Chondrocyte (in vitro differentiated cells): ENCODE results near the gene RNF186. TPM values are rescaled to one million over a fixed set of nuclear protein-coding genes. Genes with fewer than 3 reads are reported as not detected.
"Not testable (repeated sequence)": the region's sequence is repeated elsewhere in the genome, so short reads cannot be mapped to it uniquely, and the experiment has no call there.

Source experiments
- DNase-seq: peaks from one replicate; pipeline ENCODE4 v3.0.0; 2021; ENCODE audit warnings: mixed read lengths, low spot score
- H3K27ac Mint-ChIP-seq: one replicate; pipeline ENCODE4 v1.8.0; 2021; ENCODE audit warnings: mild to moderate bottlenecking, moderate library complexity, mixed read lengths; ENCODE audit not compliant: unreplicated experiment
- H3K27me3 Mint-ChIP-seq: 2 replicates; pipeline ENCODE4 v1.8.0; 2021; ENCODE audit warnings: low read depth, mixed read lengths
- H3K36me3 Mint-ChIP-seq: 2 replicates; pipeline ENCODE4 v1.8.0; 2021; ENCODE audit warnings: low read depth, mixed read lengths
- H3K4me1 Mint-ChIP-seq: 2 replicates; pipeline ENCODE4 v1.8.0; 2021; ENCODE audit warnings: low read depth, mild to moderate bottlenecking, mixed read lengths
- H3K4me3 Mint-ChIP-seq: one replicate; pipeline ENCODE4 v1.8.0; 2021; ENCODE audit warnings: mild to moderate bottlenecking, moderate library complexity, mixed read lengths; ENCODE audit not compliant: unreplicated experiment
- H3K9me3 Mint-ChIP-seq: 2 replicates; pipeline ENCODE4 v1.8.0; 2021; ENCODE audit warnings: low read depth, mixed read lengths
- total RNA-seq: library from RNA; stranded (reverse); gene quantifications from 3 replicates; pipeline ENCODE4 v1.2.1, GENCODE V29; 2021
- TF ChIP-seq, protein P1 (sequence below): fragments of 200-600 bp; sonication (generic); IDR thresholded peaks from 2 replicates; pipeline ENCODE4 v1.5.0; 2021; ENCODE audit warnings: antibody characterized with exemption, mild to moderate bottlenecking, moderate library complexity

Gene RNF186
- total RNA-seq, 1 donor from 2014 or later: not detected

DNA sequence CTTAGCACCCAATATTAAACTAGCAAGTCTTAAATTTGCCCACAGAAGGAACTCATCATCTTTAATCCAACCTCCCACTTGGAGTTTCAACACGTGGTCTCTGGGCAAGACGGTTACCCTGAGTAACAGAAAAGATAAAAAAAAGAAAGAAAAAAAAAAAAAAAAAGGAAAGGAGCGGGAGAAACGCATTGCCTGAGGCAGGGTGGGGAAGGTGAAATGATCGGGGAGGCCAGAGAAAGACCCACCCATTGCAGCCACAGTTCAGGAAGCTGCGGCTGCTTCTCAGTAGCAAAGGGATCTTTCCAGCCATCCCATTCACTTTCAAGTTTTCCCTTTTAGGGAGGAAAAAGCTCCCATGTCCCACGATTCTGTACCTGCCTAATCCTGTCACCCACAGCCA, 35.1 kb upstream of the RNF186 start:
- Mint-ChIP-seq H3K9me3 (no peaks in the 10 kb centered on the region), H3K27ac (no peak overlapping the region), H3K27me3 (peaks cover 2% of the 10 kb centered on the region), H3K36me3 (no peaks in the 10 kb centered on the region), H3K4me3 (no peak overlapping the region), H3K4me1 (no peaks in the 10 kb centered on the region)
- no peak for DNase-seq
- TF ChIP-seq, protein P1, sequence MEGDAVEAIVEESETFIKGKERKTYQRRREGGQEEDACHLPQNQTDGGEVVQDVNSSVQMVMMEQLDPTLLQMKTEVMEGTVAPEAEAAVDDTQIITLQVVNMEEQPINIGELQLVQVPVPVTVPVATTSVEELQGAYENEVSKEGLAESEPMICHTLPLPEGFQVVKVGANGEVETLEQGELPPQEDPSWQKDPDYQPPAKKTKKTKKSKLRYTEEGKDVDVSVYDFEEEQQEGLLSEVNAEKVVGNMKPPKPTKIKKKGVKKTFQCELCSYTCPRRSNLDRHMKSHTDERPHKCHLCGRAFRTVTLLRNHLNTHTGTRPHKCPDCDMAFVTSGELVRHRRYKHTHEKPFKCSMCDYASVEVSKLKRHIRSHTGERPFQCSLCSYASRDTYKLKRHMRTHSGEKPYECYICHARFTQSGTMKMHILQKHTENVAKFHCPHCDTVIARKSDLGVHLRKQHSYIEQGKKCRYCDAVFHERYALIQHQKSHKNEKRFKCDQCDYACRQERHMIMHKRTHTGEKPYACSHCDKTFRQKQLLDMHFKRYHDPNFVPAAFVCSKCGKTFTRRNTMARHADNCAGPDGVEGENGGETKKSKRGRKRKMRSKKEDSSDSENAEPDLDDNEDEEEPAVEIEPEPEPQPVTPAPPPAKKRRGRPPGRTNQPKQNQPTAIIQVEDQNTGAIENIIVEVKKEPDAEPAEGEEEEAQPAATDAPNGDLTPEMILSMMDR: no peak

DNA sequence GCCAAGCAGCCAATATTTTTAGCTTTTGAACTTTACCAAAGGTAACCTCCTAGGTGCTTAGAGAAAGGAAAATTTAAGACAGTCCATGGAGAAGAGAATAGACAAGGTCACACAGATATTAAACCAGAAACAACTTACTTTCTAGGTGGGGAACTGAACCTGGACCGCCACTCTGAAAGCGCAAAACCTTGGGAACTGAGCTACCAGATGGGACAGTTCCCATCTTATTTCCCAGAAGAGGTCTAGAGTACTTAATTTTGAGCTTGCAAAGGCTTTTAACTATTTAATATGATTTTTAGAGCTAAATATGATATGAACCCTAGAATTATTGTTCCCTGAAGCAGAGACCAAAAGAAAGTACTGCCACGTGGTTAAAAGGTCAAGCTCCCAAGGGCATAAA, 34.2 kb upstream of the RNF186 start:
- H3K4me1 Mint-ChIP-seq, H3K9me3 Mint-ChIP-seq, H3K27ac Mint-ChIP-seq, H3K4me3 Mint-ChIP-seq, H3K36me3 Mint-ChIP-seq, H3K27me3 Mint-ChIP-seq, DNase-seq: not testable (repeated sequence)

DNA sequence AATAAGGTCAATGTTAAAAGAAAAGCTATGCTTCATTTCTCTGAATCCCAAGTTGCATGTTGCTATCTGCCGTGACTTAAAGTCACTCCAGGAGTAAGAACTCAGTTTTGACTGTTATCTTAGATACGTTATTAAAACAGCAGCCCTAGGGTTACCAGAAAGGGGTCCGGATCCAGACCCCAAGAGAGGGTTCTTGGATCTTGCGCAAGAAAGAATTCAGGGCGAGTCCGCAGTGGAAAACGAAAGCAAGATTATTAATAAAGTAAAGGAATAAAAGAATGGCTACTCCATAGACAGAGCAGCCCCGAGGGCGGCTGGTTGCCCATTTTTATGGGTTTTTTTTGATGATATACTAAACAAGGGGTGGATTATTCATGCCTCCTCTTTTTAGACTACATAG, 32.3 kb upstream of the RNF186 start:
- not testable (repeated sequence) for H3K9me3 Mint-ChIP-seq, H3K27ac Mint-ChIP-seq, H3K27me3 Mint-ChIP-seq, H3K4me3 Mint-ChIP-seq, H3K4me1 Mint-ChIP-seq, DNase-seq, H3K36me3 Mint-ChIP-seq

DNA sequence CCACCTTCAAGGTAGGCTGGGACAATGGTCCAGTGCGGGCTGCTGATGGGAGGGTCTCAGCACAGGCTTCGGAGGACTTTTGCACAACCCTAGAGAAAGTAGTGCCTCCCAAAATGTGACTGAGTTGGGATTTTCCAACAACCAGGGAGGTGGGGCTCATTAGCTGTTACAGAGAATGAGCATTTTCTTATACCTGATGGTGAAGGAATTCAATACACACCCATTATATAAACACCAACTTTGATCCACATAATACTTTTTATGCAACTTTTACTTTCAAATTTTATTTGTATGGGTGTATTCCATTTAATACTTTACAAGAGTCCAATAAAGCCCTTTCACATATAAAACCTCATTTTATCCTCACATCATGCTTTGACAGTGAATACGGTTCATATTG, 31.3 kb upstream of the RNF186 start:
- Mint-ChIP-seq H3K9me3 (no peaks in the 10 kb centered on the region), H3K27ac (no peak overlapping the region), H3K27me3 (peaks cover 2% of the 10 kb centered on the region), H3K4me1 (peaks cover 4% of the 10 kb centered on the region), H3K4me3 (no peak overlapping the region), H3K36me3 (no peaks in the 10 kb centered on the region)
- DNase-seq: no peak
- TF ChIP-seq, protein P1: no peak

DNA sequence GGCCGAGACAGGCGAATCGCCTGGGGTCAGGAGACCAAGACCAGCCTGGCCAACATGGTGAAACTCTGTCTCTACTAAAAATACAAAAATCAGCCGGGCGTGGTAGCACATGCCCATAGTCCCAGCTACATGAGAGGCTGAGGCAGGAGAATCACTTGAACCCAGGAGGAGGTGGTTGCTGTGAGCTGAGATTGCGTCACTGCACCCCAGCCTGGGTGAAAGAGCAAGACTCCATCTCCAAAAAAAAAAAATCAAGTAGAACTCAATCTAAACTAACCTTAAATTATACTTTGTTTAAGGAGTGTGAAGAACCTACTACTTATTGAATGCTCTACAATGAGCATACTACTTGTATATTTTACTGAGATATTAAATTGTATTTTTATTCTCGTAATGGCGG, 30.5 kb upstream of the RNF186 start:
- no peak for DNase-seq
- peaks cover 4% of the 10 kb centered on the region for H3K4me1 Mint-ChIP-seq

DNA sequence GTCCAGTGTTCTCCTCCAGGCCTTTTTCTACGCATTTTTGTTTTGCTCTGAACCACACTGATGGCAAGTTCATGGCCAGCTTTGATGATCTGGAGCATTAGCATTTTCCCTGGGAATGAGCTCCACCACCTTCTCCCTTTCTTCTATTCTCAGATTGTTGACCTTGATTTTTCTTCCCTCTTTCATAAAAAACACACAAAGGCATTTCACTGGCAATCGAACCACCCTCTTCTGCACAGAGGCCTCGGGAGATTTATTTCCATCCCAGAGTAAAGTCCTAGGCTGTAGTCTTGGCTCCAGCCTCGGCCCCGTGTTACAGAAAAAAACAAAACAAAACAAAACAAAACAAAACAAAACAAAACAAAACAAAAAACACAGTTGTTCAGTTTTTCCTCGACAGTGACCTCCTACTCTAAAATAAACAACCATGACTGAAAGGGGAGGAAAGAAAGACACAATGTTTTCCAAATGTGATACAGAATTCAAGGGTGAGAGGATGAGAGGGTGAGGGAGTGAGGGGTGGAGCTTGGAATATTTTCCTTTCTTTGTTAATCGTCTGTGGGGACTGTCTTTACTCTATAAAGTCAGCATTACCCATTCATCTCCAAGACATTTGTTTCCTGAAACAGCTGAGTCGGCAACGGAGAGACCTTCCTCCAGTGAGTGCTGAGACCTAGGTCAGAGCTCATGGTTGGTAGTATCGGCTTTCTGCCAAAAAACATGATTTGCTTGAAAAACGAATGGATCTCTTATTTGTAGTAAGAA, 29.8 kb upstream of the RNF186 start:
- DNase-seq: no peak
- H3K27ac Mint-ChIP-seq: no peak overlapping the region
- no peak overlapping the region for H3K4me3 Mint-ChIP-seq
- H3K27me3 Mint-ChIP-seq: peaks cover 2% of the 10 kb centered on the region
- no peaks in the 10 kb centered on the region for H3K9me3 Mint-ChIP-seq
- H3K4me1 Mint-ChIP-seq: peaks cover 4% of the 10 kb centered on the region
- H3K36me3 Mint-ChIP-seq: no peaks in the 10 kb centered on the region
- TF ChIP-seq, protein P1: no peak

More for the DNA sequence above, 30.5 kb upstream of the RNF186 start:
- Mint-ChIP-seq H3K9me3 (no peaks in the 10 kb centered on the region), H3K36me3 (no peaks in the 10 kb centered on the region), H3K27me3 (peaks cover 2% of the 10 kb centered on the region), H3K4me3 (no peak overlapping the region), H3K27ac (no peak overlapping the region)
- TF ChIP-seq, protein P1: no peak
